ENCODE data around the gene SPATC1L. TPM values are rescaled to one million over a fixed set of nuclear protein-coding genes. Genes with fewer than 3 reads are reported as not detected.

SPATC1L gene
- total and polyA plus RNA-seq, 2 of the 8 experiments (the other 6 are each of a cell fraction or from before 2014, with no cell fraction given): 24.9 to 50.0 TPM

DNA sequence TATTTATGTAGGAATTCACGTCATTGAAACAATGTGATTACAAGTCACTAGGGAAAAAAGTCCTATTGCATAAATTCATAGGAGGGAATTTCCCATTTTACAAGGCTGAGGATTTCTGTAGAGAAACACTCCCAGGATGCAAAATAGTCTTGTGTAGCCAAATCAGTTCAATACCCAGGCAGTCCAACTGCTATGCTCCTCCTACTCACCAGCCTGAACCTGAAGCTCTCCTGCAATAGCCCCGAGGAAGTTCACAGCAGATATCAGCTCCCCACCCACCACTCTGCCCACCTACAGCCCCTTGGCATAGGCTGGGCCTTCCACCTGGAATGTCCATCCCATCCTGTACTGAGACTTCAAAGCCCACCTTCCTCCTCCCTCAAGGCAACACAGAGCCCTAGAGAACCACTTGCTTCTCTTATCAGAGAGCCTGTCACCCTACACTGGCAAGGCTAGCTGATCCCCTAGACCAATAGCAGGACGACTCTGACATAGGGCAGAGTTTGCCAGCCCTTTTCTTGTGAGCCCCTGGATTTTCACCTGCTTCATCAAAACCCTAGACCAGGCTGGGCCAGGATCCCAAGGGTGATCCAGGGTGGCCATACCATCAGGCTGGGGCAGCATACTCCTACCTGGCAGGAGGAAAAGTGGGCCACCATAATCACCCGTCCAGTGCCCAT, 42.8 kb upstream of the SPATC1L start (continued):
- TF ChIP-seq, protein P1, sequence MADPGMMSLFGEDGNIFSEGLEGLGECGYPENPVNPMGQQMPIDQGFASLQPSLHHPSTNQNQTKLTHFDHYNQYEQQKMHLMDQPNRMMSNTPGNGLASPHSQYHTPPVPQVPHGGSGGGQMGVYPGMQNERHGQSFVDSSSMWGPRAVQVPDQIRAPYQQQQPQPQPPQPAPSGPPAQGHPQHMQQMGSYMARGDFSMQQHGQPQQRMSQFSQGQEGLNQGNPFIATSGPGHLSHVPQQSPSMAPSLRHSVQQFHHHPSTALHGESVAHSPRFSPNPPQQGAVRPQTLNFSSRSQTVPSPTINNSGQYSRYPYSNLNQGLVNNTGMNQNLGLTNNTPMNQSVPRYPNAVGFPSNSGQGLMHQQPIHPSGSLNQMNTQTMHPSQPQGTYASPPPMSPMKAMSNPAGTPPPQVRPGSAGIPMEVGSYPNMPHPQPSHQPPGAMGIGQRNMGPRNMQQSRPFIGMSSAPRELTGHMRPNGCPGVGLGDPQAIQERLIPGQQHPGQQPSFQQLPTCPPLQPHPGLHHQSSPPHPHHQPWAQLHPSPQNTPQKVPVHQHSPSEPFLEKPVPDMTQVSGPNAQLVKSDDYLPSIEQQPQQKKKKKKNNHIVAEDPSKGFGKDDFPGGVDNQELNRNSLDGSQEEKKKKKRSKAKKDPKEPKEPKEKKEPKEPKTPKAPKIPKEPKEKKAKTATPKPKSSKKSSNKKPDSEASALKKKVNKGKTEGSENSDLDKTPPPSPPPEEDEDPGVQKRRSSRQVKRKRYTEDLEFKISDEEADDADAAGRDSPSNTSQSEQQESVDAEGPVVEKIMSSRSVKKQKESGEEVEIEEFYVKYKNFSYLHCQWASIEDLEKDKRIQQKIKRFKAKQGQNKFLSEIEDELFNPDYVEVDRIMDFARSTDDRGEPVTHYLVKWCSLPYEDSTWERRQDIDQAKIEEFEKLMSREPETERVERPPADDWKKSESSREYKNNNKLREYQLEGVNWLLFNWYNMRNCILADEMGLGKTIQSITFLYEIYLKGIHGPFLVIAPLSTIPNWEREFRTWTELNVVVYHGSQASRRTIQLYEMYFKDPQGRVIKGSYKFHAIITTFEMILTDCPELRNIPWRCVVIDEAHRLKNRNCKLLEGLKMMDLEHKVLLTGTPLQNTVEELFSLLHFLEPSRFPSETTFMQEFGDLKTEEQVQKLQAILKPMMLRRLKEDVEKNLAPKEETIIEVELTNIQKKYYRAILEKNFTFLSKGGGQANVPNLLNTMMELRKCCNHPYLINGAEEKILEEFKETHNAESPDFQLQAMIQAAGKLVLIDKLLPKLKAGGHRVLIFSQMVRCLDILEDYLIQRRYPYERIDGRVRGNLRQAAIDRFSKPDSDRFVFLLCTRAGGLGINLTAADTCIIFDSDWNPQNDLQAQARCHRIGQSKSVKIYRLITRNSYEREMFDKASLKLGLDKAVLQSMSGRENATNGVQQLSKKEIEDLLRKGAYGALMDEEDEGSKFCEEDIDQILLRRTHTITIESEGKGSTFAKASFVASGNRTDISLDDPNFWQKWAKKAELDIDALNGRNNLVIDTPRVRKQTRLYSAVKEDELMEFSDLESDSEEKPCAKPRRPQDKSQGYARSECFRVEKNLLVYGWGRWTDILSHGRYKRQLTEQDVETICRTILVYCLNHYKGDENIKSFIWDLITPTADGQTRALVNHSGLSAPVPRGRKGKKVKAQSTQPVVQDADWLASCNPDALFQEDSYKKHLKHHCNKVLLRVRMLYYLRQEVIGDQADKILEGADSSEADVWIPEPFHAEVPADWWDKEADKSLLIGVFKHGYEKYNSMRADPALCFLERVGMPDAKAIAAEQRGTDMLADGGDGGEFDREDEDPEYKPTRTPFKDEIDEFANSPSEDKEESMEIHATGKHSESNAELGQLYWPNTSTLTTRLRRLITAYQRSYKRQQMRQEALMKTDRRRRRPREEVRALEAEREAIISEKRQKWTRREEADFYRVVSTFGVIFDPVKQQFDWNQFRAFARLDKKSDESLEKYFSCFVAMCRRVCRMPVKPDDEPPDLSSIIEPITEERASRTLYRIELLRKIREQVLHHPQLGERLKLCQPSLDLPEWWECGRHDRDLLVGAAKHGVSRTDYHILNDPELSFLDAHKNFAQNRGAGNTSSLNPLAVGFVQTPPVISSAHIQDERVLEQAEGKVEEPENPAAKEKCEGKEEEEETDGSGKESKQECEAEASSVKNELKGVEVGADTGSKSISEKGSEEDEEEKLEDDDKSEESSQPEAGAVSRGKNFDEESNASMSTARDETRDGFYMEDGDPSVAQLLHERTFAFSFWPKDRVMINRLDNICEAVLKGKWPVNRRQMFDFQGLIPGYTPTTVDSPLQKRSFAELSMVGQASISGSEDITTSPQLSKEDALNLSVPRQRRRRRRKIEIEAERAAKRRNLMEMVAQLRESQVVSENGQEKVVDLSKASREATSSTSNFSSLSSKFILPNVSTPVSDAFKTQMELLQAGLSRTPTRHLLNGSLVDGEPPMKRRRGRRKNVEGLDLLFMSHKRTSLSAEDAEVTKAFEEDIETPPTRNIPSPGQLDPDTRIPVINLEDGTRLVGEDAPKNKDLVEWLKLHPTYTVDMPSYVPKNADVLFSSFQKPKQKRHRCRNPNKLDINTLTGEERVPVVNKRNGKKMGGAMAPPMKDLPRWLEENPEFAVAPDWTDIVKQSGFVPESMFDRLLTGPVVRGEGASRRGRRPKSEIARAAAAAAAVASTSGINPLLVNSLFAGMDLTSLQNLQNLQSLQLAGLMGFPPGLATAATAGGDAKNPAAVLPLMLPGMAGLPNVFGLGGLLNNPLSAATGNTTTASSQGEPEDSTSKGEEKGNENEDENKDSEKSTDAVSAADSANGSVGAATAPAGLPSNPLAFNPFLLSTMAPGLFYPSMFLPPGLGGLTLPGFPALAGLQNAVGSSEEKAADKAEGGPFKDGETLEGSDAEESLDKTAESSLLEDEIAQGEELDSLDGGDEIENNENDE (IDR thresholded peaks at IDR 0.05; ENCODE audit: insufficient replicate concordance, low read length): no peak
- TF ChIP-seq EZH2 (IDR thresholded peaks at IDR 0.05; ENCODE audit: low read depth, low read length, severe bottlenecking) (no peak), TAF7 (optimal IDR thresholded peaks at IDR 0.05; ENCODE audit: borderline replicate concordance, low read depth, low read length) (no peak), ZNF274 (IDR thresholded peaks at IDR 0.05; ENCODE audit: borderline replicate concordance, extremely low read depth, low read length) (no peak), RAD21 (IDR thresholded peaks at IDR 0.05 in 1 of 2, conservative IDR thresholded peaks at IDR 0.05 in 1 of 2; ENCODE audit: low read depth in 2 of 2, low read length in 2 of 2) (no peak), SAP30 (IDR thresholded peaks at IDR 0.05; ENCODE audit: insufficient read depth, insufficient replicate concordance, low read length) (no peak), ASH2L (IDR thresholded peaks at IDR 0.05; ENCODE audit: low read length) (no peak)
- TF ChIP-seq, protein P2, sequence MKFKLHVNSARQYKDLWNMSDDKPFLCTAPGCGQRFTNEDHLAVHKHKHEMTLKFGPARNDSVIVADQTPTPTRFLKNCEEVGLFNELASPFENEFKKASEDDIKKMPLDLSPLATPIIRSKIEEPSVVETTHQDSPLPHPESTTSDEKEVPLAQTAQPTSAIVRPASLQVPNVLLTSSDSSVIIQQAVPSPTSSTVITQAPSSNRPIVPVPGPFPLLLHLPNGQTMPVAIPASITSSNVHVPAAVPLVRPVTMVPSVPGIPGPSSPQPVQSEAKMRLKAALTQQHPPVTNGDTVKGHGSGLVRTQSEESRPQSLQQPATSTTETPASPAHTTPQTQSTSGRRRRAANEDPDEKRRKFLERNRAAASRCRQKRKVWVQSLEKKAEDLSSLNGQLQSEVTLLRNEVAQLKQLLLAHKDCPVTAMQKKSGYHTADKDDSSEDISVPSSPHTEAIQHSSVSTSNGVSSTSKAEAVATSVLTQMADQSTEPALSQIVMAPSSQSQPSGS (IDR thresholded peaks at IDR 0.05; ENCODE audit: low read length): no peak
